Measurements from ENCODE around the gene KCTD13.
"Not testable (repeated sequence)": the region's sequence is repeated elsewhere in the genome, so short reads cannot be mapped to it uniquely, and the experiment has no call there.

Gene KCTD13

GRCh38 chr16:29943846-29944799 is 18.1 kb upstream of the KCTD13 start:
- no peak for DNase-seq

DNA sequence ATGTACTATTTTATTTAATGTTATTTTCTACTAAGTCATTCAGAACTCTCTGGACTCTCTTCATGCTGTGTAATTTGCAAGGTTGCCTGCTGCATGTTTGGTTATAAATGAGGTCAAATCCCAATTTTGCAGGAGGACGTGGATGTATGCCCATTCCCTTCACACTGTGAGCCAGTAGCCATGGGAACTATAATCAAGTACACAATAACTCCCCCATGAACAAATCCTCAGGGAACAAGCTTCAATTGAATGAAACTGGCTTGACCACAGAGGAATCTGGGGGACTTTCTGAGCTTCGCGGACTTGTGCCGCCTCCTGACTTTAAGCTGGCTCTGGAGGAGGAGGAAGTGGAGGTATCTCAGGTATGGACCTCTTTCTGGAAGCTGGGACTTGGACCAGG is 14.6 kb upstream of the KCTD13 start:
- DNase-seq = no peak

GRCh38 chr16:29931750-29932149 is 5.7 kb upstream of the KCTD13 start:
- not testable (repeated sequence) for DNase-seq

DNA sequence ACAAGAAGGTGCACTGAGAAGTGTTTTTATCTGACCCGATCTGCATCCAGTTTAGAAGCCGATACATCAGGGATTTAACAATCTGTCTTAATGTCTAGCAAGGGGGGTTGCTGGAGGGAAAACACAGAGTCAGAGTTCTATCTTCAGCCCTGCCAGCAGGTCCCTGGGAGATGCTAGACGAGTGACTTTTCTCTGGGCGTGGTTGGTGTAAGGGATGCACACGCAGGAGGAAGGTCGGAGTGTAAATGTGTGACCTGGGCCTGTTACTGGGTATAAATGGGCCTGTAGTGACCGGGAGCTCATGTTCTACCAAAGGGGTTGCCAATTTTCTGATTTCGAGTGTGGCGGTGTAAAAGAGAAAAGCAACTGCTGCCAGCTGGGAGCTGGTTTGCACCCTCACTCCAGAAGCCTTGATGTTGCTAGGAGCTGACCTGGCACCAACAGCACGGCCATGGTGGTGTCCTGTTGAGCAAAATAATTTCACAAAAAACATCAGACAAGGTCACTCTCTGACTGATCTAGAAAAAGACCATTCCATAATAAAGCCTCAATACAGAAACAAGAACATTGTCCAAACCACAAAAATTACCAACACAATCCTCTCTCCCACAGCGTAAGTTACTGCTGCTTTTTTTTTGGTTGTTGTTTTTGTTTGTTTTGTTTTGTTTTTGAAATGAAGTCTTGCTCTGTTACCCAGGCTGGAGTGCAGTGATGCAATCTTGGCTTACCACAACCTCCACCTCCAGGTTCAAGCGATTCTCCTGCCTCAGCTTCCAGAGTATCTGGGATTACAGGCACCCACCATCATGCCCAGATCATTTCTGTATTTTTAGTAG is 1.3 kb upstream of the KCTD13 start:
- no peak for DNase-seq

DNA sequence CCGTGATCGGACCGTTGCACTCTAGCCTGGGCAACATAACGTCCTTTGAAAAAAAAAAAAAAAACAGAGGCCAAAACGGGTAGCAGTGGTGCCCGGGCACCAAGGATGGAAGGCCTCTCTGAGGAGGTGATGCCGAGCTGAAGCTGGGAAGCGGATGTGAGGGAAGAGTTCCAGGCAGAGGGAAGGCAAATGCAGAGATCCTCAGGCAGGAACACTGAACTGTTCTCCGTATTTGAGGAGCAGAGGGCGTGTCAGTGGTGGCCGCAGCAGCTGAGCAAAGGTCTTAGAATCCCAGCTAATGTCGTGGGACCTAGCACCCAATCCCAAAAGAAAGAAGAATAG is 656 bp upstream of the KCTD13 start:
- no peak for DNase-seq

- peak in 2 of 4 experiments; percentile 23 to 32 for DNase-seq
Measured at GRCh38 chr16:29925105-29925756, 795 bp downstream of the KCTD13 start.

DNA sequence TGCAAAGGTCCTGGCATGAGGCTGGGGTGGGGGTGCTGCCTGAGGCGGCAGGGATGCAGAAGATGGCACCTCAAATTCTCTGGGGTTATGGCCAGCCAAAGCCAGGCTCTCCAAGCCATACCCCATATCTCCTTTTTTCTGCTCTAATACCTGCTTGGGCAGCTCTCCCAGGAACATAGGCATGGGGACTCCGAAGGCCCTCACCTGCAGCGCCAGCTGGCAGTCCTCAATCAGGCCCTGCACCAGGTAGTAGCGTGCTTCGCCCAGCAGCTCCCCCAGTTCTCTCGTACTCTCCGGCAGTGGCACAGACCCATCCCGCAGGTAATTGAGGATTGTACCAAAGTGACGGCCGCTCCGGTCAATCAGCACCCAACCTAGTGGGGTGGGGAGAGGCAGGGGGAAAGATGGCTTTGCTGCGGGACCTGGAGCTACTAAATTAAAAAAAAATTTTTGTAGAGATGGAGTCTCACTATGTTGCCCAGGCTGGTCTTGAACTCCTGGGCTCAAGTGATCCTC is 3.0 kb downstream of the KCTD13 start:
- DNase-seq = no peak

DNA sequence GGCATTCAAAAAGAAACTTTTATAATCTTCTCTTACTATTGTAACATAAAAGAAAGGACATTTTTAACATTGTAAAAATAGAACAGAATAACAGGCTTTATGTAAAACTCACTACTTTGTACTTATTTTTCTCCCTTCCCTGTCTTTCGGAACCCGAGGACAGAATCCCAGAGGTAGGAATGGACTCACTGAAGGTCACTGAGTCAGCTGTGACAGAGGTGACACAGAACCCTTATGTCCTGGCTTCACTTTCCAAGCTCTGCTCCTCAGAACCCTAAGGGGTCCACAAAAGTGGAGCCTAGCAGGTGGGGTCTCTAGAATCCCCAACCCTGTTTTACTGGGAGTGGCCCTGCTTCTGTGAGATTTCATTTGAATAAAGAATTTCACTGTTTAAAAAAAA is 3.7 kb downstream of the KCTD13 start:
- no peak for DNase-seq

DNA sequence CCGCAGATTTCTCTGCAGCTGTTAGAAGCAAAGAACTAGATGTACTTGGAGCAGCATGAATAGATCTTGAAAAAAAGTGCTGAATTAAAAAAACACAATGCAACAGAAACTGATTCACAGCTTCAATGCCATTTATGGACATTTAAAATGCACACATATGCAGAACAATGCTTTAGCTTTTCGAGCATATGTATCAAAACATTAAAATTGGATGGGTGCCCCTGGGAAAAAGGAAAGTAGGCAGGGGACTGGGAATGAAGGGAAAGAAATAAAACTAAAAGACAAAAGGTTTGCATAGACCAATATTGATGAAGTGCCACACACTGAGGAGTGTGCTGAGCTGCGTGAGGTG is 5.0 kb downstream of the KCTD13 start:
- DNase-seq = no peak

DNA sequence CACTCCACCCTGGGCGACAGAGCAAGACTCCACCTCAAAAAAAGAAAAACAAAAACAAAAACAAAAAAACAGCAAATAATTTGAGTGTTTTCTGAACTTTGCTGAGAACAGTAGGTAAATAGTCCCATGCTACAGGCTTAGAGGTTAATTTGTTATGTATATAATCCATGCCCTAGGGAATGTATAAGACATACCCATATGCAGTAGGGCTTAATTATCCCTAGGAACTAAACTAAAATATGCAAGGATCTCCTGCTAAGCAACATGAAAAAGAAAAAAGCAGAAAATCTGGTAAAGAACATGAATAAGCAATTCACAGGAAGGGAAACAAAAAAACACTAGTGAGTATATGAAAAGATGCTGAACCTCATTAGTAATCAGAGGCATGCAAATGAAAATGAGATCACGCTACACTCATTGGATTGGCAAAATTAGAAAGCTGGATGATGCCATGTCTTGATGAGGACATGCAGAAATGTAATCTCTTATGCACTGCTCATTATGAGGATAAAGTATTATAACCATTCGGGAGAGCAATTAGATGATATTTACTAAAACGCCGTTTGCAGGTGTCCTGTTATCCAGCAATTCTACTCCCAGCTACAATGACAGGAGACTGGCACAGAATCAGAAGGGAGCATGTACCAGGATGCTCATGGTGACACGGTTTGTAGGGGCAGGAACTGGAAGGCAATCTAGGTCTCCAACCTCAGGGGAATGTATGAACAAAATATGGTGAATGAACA is 5.6 kb downstream of the KCTD13 start:
- DNase-seq = no peak

- peak in 2 of 4 experiments; percentile 24 to 33 for DNase-seq
Measured at GRCh38 chr16:29916979-29917378, 9.0 kb downstream of the KCTD13 start.

- DNase-seq = no peak
Measured at GRCh38 chr16:29915590-29916247, 10.3 kb downstream of the KCTD13 start.

- no peak for DNase-seq
Measured at GRCh38 chr16:29913514-29913913, 12.5 kb downstream of the KCTD13 start.

DNA sequence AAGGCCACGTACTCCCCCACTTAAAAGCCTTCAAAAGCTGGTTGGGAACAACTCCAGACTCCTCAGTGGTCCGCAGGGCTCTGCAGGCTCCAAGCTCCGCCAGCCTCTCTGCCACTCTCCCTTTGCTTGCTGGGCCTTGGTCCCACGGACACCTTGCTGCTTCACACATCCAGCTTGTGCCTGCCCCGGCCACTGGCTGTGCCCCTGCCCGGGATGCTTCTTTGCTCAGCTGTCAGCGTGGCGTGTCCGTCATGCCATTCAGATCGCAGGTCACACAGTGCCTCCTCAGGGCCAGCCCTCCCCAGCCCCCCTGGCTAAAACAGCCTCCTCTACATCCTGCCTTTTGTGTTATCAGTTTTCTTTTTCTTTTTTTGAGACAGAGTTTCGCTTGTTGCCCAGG is 13.9 kb downstream of the KCTD13 start:
- DNase-seq = no peak

- DNase-seq = no peak
Measured at GRCh38 chr16:29911676-29912010, 14.4 kb downstream of the KCTD13 start.

DNA sequence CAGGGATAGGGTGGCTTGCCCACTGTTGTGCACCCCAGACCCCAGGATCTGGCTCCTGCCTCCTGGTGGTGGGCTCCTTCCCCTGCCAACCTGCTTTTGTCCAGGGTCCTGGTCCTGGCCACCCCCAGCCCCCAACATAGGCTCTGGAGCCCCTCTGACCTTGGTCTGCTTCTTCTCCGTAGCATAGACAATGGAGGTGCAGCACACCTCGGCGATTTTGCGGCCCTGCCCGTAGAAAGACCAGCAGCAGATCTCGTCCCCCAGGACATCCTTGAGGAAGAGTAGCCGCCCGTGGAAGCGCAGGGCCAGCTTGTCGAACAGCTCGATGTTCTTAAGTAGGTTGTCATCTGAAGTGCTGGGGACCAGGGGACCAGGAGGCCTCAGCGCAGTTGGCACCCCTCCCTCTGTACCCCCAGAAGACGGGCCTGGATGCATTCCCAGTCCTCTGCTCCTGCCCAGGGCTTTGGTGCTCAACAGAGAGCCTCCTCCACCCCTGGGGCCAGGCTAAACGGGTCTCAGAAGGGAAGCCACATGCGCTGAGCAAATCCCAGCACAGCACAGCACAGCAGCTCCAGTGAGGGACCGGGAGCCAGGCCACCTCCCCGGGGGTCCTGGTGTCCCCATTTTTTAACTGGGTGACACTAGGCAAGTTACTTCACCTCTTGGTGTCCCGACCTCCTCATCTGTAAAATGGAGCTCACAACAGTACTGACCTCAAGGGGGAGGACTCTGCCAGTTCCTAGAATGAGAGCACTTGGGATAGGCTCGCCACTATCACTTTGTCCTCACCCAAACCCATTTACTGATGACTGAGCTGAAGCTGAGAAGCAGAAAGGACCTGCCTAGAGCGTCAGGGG is 15.0 kb downstream of the KCTD13 start:
- DNase-seq = no peak

DNA sequence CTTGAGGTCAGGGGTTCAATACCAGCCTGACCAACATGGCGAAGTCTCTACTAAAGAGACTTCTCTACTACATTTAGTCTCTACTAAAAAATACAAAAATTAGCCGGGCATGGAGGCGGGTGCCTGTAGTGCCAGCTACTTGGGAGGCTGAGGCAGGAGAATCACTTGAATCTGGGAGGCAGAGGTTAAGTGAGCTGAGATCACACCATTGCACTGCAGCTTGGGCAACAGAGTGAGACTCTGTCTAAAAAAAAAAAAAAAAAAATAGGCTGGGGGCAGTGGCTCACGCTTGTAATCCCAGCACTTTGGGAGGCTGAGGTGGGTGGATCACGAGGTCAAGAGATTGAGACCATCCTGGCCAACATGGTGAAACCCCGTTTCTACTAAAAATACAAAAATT is 16.2 kb downstream of the KCTD13 start:
- DNase-seq = peak in 3 of 4 experiments; percentile 34 to 48 (median 40)

DNA sequence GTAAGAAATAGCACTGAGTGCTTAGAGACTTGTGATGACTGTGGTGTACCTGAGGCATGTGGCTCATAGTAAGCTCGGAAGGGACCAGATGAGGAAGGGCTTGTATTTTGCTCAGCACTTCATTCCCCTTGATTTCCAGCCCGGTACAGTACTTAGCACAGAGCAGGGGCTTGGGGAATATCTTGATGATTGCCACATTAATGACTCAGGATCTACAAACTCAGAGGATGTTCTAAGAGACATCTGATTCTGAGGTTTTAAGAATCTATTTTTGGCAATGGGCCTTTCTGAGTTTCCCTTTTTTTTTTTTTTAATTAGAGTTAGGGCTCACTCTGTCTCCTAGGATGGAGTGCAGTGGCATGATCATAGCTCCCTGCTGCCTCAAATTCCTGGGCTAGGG is 16.6 kb downstream of the KCTD13 start:
- DNase-seq = peak; percentile 60 to 91 (median 80)

- no peak for DNase-seq
Measured at GRCh38 chr16:29908719-29909220, 17.3 kb downstream of the KCTD13 start.

DNA sequence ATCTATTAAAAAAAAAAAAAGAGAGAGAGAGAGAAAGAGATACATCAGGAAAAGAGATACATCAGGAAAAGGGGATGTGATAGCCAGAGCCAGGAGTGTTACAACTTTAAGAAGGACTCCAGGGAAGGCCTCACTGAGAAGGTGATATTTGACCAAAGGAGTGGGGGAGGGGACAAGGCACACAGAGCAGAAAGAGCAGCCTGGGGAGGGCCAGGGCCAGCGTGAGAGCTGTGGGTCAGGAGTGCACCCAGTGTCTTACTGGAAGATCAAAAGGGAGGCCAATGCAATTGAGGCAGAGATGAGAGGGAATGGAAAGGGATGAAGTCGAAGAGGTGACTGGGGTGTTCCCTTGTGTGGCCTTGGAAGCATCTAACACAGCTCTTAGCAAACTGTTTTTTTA is 18.1 kb downstream of the KCTD13 start:
- DNase-seq = no peak
